T follicular helper cell (primary cell): ENCODE data around the gene NSD1.
A peak's percentile ranks its signal among the peaks of the same experiment; 100 is the strongest.
"Not testable (repeated sequence)": the region's sequence is repeated elsewhere in the genome, so short reads cannot be mapped to it uniquely, and the experiment has no call there.

Source experiments
- DNase-seq: peaks from one replicate; pipeline ENCODE4 v3.0.0-alpha.2; 2020; ENCODE audit warnings: low read depth

The NSD1 gene

DNA sequence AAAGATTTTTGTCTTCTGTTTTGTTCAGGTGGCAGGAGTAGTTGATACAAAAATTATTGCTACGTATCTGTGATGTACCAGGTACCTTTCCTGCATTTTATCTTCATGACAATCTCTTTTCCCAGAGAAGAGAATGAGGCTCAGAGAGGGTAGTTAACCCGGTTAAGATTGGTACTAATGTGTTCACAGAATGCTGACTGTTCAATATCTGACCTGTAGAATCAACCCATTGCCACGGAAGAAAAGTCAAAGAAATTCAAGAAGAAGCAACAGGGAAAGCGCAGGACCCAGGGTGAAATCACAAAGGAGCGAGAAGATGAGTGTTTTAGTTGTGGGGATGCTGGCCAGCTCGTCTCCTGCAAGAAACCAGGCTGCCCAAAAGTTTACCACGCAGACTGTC lies 158.2 kb downstream of the NSD1 start:
- DNase-seq: no peak

DNA sequence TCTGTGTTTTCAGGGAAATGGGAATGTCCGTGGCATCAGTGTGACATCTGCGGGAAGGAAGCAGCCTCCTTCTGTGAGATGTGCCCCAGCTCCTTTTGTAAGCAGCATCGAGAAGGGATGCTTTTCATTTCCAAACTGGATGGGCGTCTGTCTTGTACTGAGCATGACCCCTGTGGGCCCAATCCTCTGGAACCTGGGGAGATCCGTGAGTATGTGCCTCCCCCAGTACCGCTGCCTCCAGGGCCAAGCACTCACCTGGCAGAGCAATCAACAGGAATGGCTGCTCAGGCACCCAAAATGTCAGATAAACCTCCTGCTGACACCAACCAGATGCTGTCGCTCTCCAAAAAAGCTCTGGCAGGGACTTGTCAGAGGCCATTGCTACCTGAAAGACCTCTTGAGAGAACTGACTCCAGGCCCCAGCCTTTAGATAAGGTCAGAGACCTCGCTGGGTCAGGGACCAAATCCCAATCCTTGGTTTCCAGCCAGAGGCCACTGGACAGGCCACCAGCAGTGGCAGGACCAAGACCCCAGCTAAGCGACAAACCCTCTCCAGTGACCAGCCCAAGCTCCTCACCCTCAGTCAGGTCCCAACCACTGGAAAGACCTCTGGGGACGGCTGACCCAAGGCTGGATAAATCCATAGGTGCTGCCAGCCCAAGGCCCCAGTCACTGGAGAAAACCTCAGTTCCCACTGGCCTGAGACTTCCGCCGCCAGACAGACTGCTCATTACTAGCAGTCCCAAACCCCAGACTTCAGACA lies 160.4 kb downstream of the NSD1 start:
- no peak for DNase-seq

- no peak for DNase-seq
These were observed 161.1 kb downstream of the NSD1 start for GRCh38 chr5:177294632-177295031.

DNA sequence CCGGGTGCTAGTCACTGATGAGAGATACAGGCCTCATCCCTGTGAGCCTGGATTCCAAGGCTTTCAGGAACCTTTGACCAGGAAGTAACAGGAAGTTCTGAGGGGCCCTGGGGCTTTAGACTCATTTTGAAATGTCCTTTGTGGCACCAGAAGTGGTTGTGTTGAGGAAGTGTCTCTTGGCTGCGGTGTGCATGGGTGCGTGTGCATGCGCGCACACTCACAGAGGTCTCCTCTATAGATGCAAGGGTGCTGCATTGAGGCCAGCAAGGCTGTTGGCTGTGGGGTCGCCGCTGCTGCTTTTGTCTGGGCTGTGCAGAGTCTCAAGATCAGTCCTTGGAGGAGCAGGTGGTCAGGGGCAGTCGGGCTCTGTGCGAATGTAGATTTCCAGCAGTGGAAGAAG lies 162.4 kb downstream of the NSD1 start:
- no peak for DNase-seq

- no peak for DNase-seq
These were observed 163.0 kb downstream of the NSD1 start for GRCh38 chr5:177296581-177296980.

DNA sequence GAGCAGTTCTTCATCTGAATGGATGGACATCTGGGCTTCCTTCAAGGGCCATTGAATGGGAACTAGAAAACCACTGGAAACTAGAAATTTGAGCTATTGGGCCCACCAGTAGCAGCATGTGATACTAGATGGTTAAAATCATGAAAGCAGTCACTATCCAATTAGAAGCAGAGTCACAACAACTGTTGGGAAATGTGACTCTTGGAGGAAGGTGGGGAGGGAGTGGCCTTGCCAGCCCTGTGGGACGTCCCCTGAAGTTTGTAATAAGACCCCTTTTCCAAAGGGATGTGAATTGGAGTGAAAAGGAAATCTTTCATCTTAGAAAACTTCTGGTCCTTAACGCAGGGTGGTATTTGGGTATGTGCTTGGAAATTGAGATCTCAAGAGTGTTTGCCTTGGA lies 164.3 kb downstream of the NSD1 start:
- DNase-seq: no peak

GRCh38 chr5:177299697-177300096 lies 166.1 kb downstream of the NSD1 start:
- DNase-seq: no peak

- DNase-seq: peak; percentile 37
These were observed 166.8 kb downstream of the NSD1 start for GRCh38 chr5:177300236-177300880.

DNA sequence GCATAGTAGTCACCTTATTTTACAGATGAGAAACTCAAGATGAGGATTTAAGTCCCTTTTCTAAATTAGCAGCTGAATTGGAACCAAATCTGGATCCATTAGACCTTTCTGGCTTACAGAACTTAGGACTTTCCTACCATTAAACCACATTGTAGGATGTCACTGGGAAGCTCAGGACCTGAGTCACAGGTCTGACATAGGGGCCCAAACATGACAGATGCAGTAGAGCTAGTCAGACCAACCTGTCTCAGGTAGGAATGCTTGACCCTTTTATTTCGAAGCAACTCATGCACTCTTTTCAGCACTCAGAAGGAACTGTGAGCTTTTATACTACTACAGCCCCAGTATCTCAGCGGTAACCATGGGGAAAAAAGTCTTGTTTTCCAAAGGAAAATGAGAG lies 167.4 kb downstream of the NSD1 start:
- no peak for DNase-seq

GRCh38 chr5:177301503-177302165 lies 168.1 kb downstream of the NSD1 start:
- no peak for DNase-seq

- no peak for DNase-seq
These were observed 169.0 kb downstream of the NSD1 start for GRCh38 chr5:177302354-177303110.

- peak; percentile 83 for DNase-seq
These were observed 169.8 kb downstream of the NSD1 start, which contains the start of the genes PRELID1 and RAB24 for GRCh38 chr5:177303121-177303924. TSS of gene PRELID1 (plus strand) at chr5:177303799. CDS start at chr5:177303986, 187 bp downstream. TSS of gene RAB24 (minus strand) at chr5:177303719. CDS start at chr5:177303288, 431 bp downstream.

- DNase-seq: no peak
These were observed 170.4 kb downstream of the NSD1 start for GRCh38 chr5:177303925-177304391.

DNA sequence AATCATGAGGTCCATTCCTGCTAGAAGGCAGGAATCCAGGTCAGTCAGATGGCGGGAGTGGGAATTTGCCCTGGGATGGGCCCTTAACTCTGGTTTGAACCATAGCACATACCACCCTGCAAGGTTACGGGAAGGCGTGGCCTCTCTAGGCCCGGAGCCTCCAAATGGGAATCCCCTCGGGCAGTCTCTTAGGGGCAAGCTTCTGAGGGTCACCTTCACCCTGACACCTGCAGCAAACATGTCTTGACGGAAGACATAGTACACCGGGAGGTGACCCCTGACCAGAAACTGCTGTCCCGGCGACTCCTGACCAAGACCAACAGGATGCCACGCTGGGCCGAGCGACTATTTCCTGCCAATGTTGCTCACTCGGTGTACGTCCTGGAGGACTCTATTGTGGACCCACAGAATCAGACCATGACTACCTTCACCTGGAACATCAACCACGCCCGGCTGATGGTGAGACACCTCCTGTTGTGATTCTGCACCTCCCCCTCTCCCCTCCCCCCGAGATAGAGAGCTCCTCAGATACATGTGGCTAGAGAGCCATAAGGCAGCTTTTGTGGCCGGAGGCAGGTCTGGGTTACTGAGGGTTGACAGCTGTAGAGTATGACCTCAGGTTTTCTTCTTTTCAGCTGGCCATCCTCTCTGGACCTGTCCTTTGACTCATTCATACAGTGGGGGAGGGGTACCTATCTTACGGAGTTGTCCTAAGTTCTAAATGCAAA lies 171.0 kb downstream of the NSD1 start:
- DNase-seq: no peak

- DNase-seq: not testable (repeated sequence)
These were observed 172.6 kb downstream of the NSD1 start for GRCh38 chr5:177306103-177306640.

- DNase-seq: no peak
These were observed 173.3 kb downstream of the NSD1 start for GRCh38 chr5:177306674-177307543.

DNA sequence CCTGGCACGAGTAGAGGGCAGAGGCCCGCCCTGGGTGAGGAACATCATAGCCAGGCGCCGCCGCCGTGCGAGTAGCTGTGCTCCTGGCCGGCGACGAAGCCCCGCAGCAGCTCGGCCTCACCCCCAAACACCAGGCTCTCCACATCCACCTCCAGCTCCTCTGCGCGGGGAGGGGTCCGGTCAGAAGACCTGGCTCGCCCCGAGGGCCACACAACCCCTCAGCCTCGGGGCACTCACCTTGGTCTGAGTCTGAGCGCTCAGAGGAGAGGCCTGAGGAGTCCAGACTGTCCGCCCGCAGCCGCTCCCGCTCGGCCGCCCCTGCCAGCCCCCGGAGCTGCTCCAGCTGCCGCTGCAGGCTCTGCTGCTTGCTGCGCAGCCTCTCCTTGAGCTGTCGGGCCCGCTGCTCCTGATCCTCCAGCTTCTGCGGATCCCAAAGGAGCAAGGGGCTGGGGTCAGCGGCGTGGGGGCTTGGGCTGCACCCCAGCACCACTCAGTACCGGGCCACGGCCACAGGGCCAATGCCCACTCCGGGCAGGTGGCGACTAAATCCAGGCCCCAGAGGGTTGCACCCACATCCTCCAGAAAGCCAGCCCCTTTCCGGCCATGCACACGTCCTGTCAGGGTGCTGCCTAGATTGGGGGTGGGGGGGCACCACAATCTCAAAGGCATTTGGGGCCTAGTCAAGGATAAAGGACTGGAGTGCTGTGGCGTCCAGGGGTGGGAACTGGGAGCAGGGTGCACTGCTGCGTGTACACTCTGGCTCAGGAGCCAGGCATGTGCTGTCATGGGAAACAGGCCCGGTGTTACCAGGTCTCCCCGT lies 174.2 kb downstream of the NSD1 start:
- DNase-seq: no peak

DNA sequence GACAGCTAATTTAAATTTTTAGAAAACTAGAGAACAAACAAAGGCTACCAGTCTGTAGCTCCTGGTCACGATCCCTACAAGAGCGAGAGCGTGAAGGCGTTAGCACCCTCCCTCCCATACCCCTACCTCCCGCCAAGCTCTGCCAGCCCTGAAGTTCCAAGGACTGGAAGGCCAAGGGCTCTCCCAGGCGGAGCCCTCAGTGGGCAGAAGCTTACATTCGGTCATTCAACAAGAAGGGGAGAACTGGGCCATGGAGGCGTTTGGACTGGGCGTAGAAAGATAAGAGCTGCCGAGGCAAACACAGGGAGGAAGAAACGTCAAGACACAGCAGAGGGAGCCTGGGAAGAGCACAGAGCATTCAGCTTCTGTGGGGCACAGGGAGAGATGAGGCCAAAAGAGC lies 175.2 kb downstream of the NSD1 start:
- no peak for DNase-seq
